Spinal cord (tissue), 10 donors: ENCODE measurements around the gene TXNRD2. TPM values are rescaled to one million over a fixed set of nuclear protein-coding genes. Genes with fewer than 3 reads are reported as not detected.

Experiments
- DNase-seq, 6 donors: peaks; one replicate each; pipeline versions ENCODE4 v3.0.0 to v3.0.0-alpha.2; 2013 to 2015; ENCODE audit warnings: low spot score in 6 of 6, low read depth in 4 of 6
- H3K27ac ChIP-seq: one replicate; pipeline ENCODE4 v1.5.1; 2013; ENCODE audit warnings: low read depth, low read length, control low read depth
- H3K27me3 ChIP-seq: one replicate; pipeline ENCODE4 v1.6.1; 2013; ENCODE audit warnings: low read length; ENCODE audit not compliant: control insufficient read depth, insufficient read depth
- H3K36me3 ChIP-seq: one replicate; pipeline ENCODE4 v1.6.1; 2013; ENCODE audit warnings: low read length; ENCODE audit not compliant: control insufficient read depth, insufficient read depth
- H3K4me1 ChIP-seq: one replicate; pipeline ENCODE4 v1.6.1; 2013; ENCODE audit warnings: low read length; ENCODE audit not compliant: control insufficient read depth, insufficient read depth
- H3K4me3 ChIP-seq: one replicate; pipeline ENCODE4 v1.5.1; 2013; ENCODE audit warnings: low read depth, low read length, control low read depth
- H3K9me3 ChIP-seq: one replicate; pipeline ENCODE4 v1.6.1; 2013; ENCODE audit warnings: low read length; ENCODE audit not compliant: control insufficient read depth, insufficient read depth
- WGBS: methylation state at CpG from one replicate; pipeline ENCODE4 v1.1.5; 2013; ENCODE audit warnings: missing lambda C conversion rate; ENCODE audit not compliant: insufficient coverage; 5-methylcytosine and 5-hydroxymethylcytosine counted together
- polyA plus RNA-seq, 2 donors: library from polyadenylated mRNA; unstranded; fragments of 120-200 nt; gene quantifications; one replicate each; pipeline ENCODE4 v1.2.1, GENCODE V29; 2013; ENCODE audit not compliant: insufficient read length in 2 of 2
- total RNA-seq, 2 donors: library from RNA; depleted of rRNA in 1 of 2; stranded (reverse); fragments of 120-200 nt in 1 of 2; fragments of >200 nt in 1 of 2; gene quantifications; one replicate each; pipeline versions ENCODE4 v1.2.3 to v1.2.4, GENCODE V29; 2013 to 2014
- donor health status: healthy.

The TXNRD2 gene
- total and polyA plus RNA-seq, 4 donors: 17.1 to 29.4 (median 23.6) TPM

DNA sequence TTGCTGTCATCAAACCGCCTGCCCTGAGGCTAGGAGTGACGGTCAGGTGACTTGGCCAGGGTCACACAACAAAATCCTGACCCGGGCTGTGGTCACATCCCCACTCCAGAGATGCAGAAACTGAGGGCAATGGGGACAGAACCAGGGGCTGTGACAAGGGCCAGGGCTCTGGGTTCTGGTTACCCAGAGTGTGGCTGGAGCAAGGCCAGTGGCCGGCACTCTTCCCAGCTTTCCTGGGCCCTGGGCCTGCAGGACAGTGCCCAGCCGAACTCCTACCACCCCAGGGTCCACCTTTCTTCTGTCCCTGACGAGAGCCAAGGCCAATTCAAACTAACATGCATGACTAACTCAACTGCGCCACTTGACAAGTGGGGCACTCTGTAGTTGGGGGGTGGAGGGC is 39.1 kb upstream of the TXNRD2 start:
- H3K9me3 ChIP-seq: no peaks in the 10 kb centered on the region
- 94% methylated on average over 4 of the region's 7 CpGs for WGBS
- DNase-seq: no peak
- peaks cover 46% of the 10 kb centered on the region for H3K4me1 ChIP-seq
- no peak overlapping the region for H3K27ac ChIP-seq
- no peak overlapping the region for H3K4me3 ChIP-seq
- H3K36me3 ChIP-seq: peaks cover 98% of the 10 kb centered on the region
- H3K27me3 ChIP-seq: no peaks in the 10 kb centered on the region

DNA sequence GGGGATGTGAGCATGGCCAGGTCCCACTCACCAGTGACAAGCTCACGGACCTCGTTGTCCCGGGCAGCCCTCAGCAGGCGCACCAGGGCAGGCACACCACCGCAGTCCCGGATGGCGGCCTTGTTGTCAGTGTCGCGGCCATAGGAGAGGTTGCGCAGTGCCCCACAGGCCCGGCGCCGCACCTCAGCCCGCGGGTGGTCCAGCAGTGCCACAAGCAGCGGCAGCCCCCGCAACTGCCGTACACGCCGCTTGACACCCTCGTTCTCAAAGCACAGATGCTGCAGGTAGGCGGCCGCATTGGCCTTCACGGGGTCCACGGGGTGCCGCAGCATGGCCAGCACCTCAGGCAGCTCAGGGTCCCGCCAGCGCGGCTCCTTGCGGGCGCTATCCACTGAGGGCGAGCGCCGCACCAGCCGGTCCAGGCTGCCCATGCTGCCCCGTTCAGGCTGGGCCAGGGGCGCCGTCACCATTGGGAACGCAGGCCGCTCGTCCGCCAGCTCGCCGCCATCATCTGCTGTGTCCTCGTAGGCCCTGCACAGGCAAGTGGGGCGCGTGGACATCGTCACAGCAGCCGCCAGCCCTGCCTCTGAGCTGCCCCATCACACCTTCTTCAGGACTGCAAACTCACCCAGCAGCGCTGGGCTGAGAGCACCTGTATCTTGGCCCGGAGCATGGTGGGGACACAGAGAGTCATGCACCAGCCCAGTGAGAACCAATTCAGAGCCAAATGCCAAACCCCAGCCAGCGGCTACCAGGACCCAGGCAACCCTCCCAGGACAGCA is 38.3 kb upstream of the TXNRD2 start:
- Histone ChIP-seq H3K4me1 (peaks cover 46% of the 10 kb centered on the region), H3K9me3 (no peaks in the 10 kb centered on the region), H3K36me3 (peaks cover 100% of the 10 kb centered on the region), H3K4me3 (no peak overlapping the region), H3K27ac (no peak overlapping the region), H3K27me3 (no peaks in the 10 kb centered on the region)
- no peak for DNase-seq
- 96% methylated on average over 52 of the region's 52 CpGs for WGBS

DNA sequence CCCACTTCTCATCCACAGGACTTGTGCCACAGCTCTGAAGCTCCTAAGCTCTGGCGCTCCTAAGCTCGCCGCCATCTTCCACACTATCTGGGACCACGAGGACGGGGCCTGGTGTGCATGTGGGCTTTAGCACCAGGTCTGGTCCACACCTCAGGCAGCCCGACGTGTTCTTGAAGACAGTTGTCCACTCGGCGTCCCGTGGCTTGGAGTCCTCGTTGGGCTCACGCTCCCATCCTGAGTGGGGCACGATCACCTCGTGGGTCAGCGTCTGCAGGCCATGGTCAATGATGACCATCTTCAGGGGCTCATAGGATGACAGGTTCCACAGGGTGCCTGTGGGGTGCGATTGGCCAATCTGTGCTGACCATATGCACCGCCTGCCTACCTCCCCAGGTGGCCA is 37.1 kb upstream of the TXNRD2 start:
- no peaks in the 10 kb centered on the region for H3K27me3 ChIP-seq
- H3K36me3 ChIP-seq: peaks cover 100% of the 10 kb centered on the region
- no peaks in the 10 kb centered on the region for H3K9me3 ChIP-seq
- DNase-seq: no peak
- no peak overlapping the region for H3K27ac ChIP-seq
- H3K4me1 ChIP-seq: peaks cover 46% of the 10 kb centered on the region
- no peak overlapping the region for H3K4me3 ChIP-seq
- 96% methylated on average over 17 of the region's 17 CpGs for WGBS

DNA sequence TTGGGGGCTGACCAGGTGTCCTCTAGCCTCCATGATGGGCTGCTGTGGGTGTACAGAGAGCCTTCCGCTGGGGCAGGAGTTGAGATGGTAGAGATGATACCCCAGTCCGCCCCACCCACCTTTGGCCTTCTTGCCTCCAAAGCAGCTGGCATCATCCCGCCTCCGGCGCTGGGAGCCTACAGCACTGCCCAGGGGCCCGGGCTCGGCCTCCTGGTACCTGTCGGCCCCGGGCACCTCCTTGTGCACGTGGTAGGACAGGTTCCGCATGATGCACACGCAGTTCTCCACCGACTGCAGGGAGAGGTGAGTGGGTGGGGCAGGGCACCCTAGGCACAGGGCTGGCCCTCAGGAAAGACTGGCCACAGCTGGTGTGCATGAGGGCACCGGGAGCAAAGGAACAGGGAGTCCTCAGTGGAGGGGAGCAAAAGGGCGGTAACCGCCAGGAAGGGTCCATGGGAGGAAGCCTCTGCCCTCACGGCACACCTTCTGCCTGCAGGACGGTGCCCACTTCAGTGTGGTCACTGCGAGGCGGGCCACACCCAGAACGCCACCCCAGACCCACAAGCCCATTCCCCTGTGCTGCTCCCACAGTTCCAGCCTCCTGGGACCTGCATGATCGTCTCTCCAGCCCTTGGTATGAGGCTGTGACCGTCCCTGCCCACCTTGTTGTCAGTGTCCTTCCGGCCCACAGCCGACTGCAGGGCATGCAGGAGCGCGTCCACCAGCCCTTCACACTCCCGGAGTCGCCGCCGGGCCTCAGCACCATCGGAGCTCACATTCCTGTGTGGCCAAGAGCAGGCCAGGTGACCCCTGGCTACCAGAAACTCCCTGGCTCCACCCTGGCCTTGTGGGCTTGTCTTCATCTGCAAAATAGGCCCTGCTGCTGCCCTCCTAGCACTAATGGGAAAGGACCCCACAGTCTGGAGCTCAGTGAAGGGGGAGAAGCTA is 36.0 kb upstream of the TXNRD2 start:
- Histone ChIP-seq H3K4me1 (peaks cover 38% of the 10 kb centered on the region), H3K27me3 (no peaks in the 10 kb centered on the region), H3K27ac (no peak overlapping the region), H3K36me3 (peaks cover 100% of the 10 kb centered on the region), H3K4me3 (no peak overlapping the region), H3K9me3 (no peaks in the 10 kb centered on the region)
- no peak for DNase-seq
- 94% methylated on average over 31 of the region's 32 CpGs for WGBS

DNA sequence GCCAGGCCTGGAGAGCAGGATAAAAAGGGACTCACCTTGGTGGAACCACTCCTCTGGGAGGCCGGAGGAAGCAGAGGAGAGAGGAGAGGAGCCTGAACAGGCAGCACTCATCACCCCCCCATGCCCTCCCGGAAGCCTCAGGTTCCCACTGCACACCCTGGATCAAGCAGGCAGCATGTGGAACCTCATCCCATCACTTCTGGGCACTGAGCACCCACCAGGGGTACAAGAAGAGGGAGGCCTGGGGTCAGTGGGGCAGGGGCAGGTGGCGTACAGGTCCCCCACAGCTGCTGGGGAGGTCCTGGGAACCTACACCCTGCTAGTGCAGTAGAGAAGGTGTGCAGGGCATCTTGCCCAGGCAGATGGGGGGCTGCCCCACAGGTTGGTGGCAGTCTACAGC is 35.1 kb upstream of the TXNRD2 start:
- H3K27me3 ChIP-seq: no peaks in the 10 kb centered on the region
- peaks cover 41% of the 10 kb centered on the region for H3K4me1 ChIP-seq
- H3K4me3 ChIP-seq: no peak overlapping the region
- H3K36me3 ChIP-seq: peaks cover 100% of the 10 kb centered on the region
- H3K9me3 ChIP-seq: no peaks in the 10 kb centered on the region
- 80% methylated on average over 2 of the region's 3 CpGs for WGBS
- no peak for DNase-seq
- H3K27ac ChIP-seq: no peak overlapping the region

DNA sequence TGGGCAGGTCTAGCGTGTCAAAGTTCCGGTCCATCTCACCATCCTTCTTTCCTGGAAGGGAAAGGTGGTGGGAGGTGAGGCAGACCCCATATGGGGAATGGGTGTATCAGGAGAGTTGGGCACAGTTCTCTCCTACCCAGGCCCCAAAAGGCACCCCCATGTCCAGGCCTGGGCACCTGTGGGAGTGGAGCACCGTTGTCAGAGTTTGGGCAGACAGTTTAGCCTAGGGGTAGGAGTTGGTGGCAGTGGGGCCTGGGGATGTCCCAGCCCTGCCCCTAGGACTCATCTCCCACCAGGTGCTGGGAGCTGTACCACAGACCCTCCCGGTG is 34.1 kb upstream of the TXNRD2 start:
- H3K4me3 ChIP-seq: no peak overlapping the region
- H3K36me3 ChIP-seq: peaks cover 100% of the 10 kb centered on the region
- H3K9me3 ChIP-seq: no peaks in the 10 kb centered on the region
- no peaks in the 10 kb centered on the region for H3K27me3 ChIP-seq
- no CpG with 5 or more reads among the region's 4 CpGs for WGBS
- peaks cover 50% of the 10 kb centered on the region for H3K4me1 ChIP-seq
- DNase-seq: no peak
- H3K27ac ChIP-seq: peak overlapping the region; percentile 86

DNA sequence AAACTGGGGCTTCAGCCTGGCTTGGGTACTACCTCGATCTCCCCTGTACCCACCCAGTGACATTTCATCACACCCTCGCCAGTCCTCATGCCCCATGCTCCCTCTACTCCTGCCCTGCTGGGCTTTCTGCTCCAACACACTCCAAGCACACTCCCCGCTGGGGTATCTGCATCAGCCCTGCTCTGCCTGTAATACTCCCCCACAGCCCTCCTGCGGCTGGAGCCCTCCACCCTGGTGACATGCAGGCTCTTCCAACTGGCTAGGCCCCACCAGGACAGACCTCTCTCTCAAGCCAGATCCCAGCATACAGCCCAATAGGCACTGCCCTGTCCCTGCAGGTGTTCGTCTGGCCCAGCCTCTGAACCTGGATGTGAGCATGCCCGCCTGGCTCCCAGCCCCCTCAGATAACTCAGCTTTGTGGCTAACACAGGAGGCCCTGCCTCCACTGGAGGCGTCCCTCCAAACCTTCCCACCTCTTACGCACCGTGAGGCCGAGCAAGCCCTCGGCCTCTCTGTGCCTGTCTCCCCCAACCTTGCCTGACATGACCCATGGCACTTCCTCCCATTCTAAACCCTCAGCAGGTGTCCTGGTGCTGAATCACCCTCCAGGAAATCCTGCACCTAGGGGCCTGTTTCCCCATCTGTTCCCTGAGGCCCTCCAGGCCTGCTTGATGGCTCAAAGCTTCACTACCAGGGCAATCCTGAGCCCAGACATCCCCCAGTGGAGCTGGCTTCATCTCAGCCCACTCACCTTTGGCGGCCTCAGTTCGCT is 33.5 kb upstream of the TXNRD2 start:
- peaks cover 52% of the 10 kb centered on the region for H3K4me1 ChIP-seq
- WGBS: 37% methylated on average over 11 of the region's 13 CpGs
- peaks cover 100% of the 10 kb centered on the region for H3K36me3 ChIP-seq
- H3K27me3 ChIP-seq: no peaks in the 10 kb centered on the region
- H3K27ac ChIP-seq: peak overlapping the region; percentile 86
- no peak for DNase-seq
- no peak overlapping the region for H3K4me3 ChIP-seq
- H3K9me3 ChIP-seq: no peaks in the 10 kb centered on the region

DNA sequence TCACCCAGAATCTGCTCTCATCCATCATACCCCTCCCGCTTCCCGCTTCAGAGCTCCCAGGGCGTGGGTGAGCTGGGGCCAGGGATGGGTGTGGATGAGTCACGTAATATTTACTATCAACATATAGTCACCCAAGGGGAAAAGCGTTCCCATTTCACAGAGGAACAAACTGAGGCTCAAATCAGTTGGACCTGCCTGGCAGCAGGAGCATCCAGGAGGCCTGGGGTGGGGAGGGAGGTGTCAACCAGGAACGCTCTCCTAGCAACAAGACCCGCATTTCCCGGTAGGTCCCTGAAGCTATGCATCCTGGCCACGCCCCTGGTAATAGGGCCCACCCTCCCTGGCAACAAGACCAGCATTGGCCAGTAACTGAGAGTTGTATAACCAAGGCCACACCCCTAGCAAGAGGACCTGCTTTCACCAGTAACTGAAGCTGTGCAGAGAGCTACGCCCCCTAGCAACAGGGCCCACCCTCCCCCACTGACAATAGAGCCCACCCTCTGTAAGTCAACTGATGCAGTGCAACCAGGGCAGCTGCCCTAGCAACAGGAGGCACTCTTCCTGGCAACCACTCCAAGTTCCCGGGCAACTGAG is 32.7 kb upstream of the TXNRD2 start:
- Histone ChIP-seq H3K27me3 (no peaks in the 10 kb centered on the region), H3K4me1 (peaks cover 52% of the 10 kb centered on the region), H3K9me3 (no peaks in the 10 kb centered on the region), H3K27ac (peak overlapping the region; percentile 86), H3K36me3 (peaks cover 100% of the 10 kb centered on the region), H3K4me3 (no peak overlapping the region)
- WGBS: 30% methylated on average over 5 of the region's 11 CpGs
- DNase-seq: peak in 4 of 6 donors; percentile 65 to 89 (median 82)
